Dendritic cell treated with granulocyte-macrophage colony-stimulating factor and Interleukin-4, amounts not matched to agents 40 ng/mL and 50 ng/mL, for 4 days (primary cell): ENCODE measurements around the gene FOXN3.
A peak's percentile ranks its signal among the peaks of the same experiment; 100 is the strongest.
"Not testable (repeated sequence)": the region's sequence is repeated elsewhere in the genome, so short reads cannot be mapped to it uniquely, and the experiment has no call there.

Experiments used
- H3K27ac Mint-ChIP-seq: one replicate; pipeline ENCODE4 v1.8.0; 2022; ENCODE audit warnings: mild to moderate bottlenecking, mixed read lengths
- H3K27me3 Mint-ChIP-seq: one replicate; pipeline ENCODE4 v1.8.0; 2022; ENCODE audit warnings: mild to moderate bottlenecking, mixed read lengths
- H3K36me3 Mint-ChIP-seq: one replicate; pipeline ENCODE4 v1.8.0; 2022; ENCODE audit warnings: low read depth, mixed read lengths
- H3K4me1 Mint-ChIP-seq: one replicate; pipeline ENCODE4 v1.8.0; 2022; ENCODE audit warnings: low read depth, mixed read lengths
- H3K4me3 Mint-ChIP-seq: one replicate; pipeline ENCODE4 v1.8.0; 2022; ENCODE audit warnings: mild to moderate bottlenecking, moderate library complexity, mixed read lengths
- H3K9me3 Mint-ChIP-seq: one replicate; pipeline ENCODE4 v1.8.0; 2022; ENCODE audit warnings: mixed read lengths
- intact Hi-C: fragments of 100-400 bp; cut with micrococcal nuclease; formaldehyde crosslinking; loops from one replicate; pipeline ENCODE4 v1.15.0; 2022

The FOXN3 gene

GRCh38 chr14:89308232-89308959 is 108.6 kb downstream of the FOXN3 start:
- Mint-ChIP-seq H3K4me3 (peak overlapping the region; percentile 42), H3K4me1 (peaks cover 62% of the 10 kb centered on the region), H3K27me3 (no peaks in the 10 kb centered on the region), H3K27ac (peak overlapping the region; percentile 83), H3K36me3 (peaks cover 31% of the 10 kb centered on the region), H3K9me3 (no peaks in the 10 kb centered on the region)
- intact Hi-C loops, result no loop called here

GRCh38 chr14:89307409-89307808 is 109.6 kb downstream of the FOXN3 start:
- Mint-ChIP-seq H3K27ac (peak overlapping the region; percentile 83), H3K4me3 (no peak overlapping the region)
- intact Hi-C loops, result no loop called here

GRCh38 chr14:89304972-89305703 is 111.9 kb downstream of the FOXN3 start:
- Mint-ChIP-seq H3K4me3 (peak overlapping the region; percentile 20), H3K4me1 (peaks cover 78% of the 10 kb centered on the region), H3K27me3 (no peaks in the 10 kb centered on the region), H3K9me3 (no peaks in the 10 kb centered on the region), H3K36me3 (peaks cover 40% of the 10 kb centered on the region), H3K27ac (peak overlapping the region; percentile 96)
- intact Hi-C loops, result loop anchor here (1.0 to 5.0 kb wide), 2 partner anchors 60 to 112 kb away; partner anchors contain the start of gene FOXN3

More at GRCh38 chr14:89307409-89307808, 109.6 kb downstream of the FOXN3 start:
- peaks cover 35% of the 10 kb centered on the region for H3K36me3 Mint-ChIP-seq
- no peaks in the 10 kb centered on the region for H3K9me3 Mint-ChIP-seq
- H3K27me3 Mint-ChIP-seq, result no peaks in the 10 kb centered on the region
- H3K4me1 Mint-ChIP-seq, result peaks cover 72% of the 10 kb centered on the region

GRCh38 chr14:89304561-89304960 is 112.5 kb downstream of the FOXN3 start:
- peak overlapping the region; percentile 78 for H3K4me3 Mint-ChIP-seq
- intact Hi-C loops, result loop anchor here (5.0 kb wide), 1 partner anchor 113 kb away; the partner anchor contains the start of gene FOXN3
- no peaks in the 10 kb centered on the region for H3K27me3 Mint-ChIP-seq
- no peaks in the 10 kb centered on the region for H3K9me3 Mint-ChIP-seq
- peak overlapping the region; percentile 96 for H3K27ac Mint-ChIP-seq
- H3K36me3 Mint-ChIP-seq, result peaks cover 36% of the 10 kb centered on the region
- H3K4me1 Mint-ChIP-seq, result peaks cover 72% of the 10 kb centered on the region

- intact Hi-C loops, result loop anchor here (5.0 kb wide), 1 partner anchor 114 kb away; the partner anchor contains the start of gene FOXN3
- Mint-ChIP-seq H3K4me1 (peaks cover 64% of the 10 kb centered on the region), H3K9me3 (no peaks in the 10 kb centered on the region), H3K36me3 (peaks cover 41% of the 10 kb centered on the region), H3K27ac (peak overlapping the region; percentile 96), H3K27me3 (no peaks in the 10 kb centered on the region), H3K4me3 (peak overlapping the region; percentile 78)
Observed at GRCh38 chr14:89303456-89304435, 113.3 kb downstream of the FOXN3 start.

- intact Hi-C loops, result loop anchor here (5.0 kb wide), 1 partner anchor 115 kb away; the partner anchor contains the start of gene FOXN3
- peak overlapping the region; percentile 96 for H3K27ac Mint-ChIP-seq
- H3K4me3 Mint-ChIP-seq, result no peak overlapping the region
- no peaks in the 10 kb centered on the region for H3K27me3 Mint-ChIP-seq
- no peaks in the 10 kb centered on the region for H3K9me3 Mint-ChIP-seq
- H3K36me3 Mint-ChIP-seq, result peaks cover 31% of the 10 kb centered on the region
- peaks cover 51% of the 10 kb centered on the region for H3K4me1 Mint-ChIP-seq
Observed at GRCh38 chr14:89302396-89302950, 114.6 kb downstream of the FOXN3 start.

GRCh38 chr14:89299587-89299986 is 117.4 kb downstream of the FOXN3 start:
- Mint-ChIP-seq H3K4me3 (no peak overlapping the region), H3K27me3 (no peaks in the 10 kb centered on the region), H3K9me3 (no peaks in the 10 kb centered on the region), H3K27ac (no peak overlapping the region), H3K4me1 (peaks cover 45% of the 10 kb centered on the region), H3K36me3 (peaks cover 43% of the 10 kb centered on the region)
- intact Hi-C loops, result no loop called here

- intact Hi-C loops, result no loop called here
- no peaks in the 10 kb centered on the region for H3K27me3 Mint-ChIP-seq
- H3K4me1 Mint-ChIP-seq, result peaks cover 45% of the 10 kb centered on the region
- no peak overlapping the region for H3K4me3 Mint-ChIP-seq
- peaks cover 42% of the 10 kb centered on the region for H3K36me3 Mint-ChIP-seq
- no peak overlapping the region for H3K27ac Mint-ChIP-seq
- no peaks in the 10 kb centered on the region for H3K9me3 Mint-ChIP-seq
Observed at GRCh38 chr14:89298056-89298834, 118.8 kb downstream of the FOXN3 start.

- no peaks in the 10 kb centered on the region for H3K27me3 Mint-ChIP-seq
- no peak overlapping the region for H3K27ac Mint-ChIP-seq
- peaks cover 45% of the 10 kb centered on the region for H3K4me1 Mint-ChIP-seq
- intact Hi-C loops, result no loop called here
- no peaks in the 10 kb centered on the region for H3K9me3 Mint-ChIP-seq
- peaks cover 46% of the 10 kb centered on the region for H3K36me3 Mint-ChIP-seq
- H3K4me3 Mint-ChIP-seq, result no peak overlapping the region
Observed at GRCh38 chr14:89296281-89296745, 120.7 kb downstream of the FOXN3 start.

GRCh38 chr14:89294872-89295271 is 122.2 kb downstream of the FOXN3 start:
- peaks cover 59% of the 10 kb centered on the region for H3K4me1 Mint-ChIP-seq
- H3K27me3 Mint-ChIP-seq, result no peaks in the 10 kb centered on the region
- no peak overlapping the region for H3K4me3 Mint-ChIP-seq
- intact Hi-C loops, result no loop called here
- no peaks in the 10 kb centered on the region for H3K9me3 Mint-ChIP-seq
- H3K36me3 Mint-ChIP-seq, result peaks cover 61% of the 10 kb centered on the region
- H3K27ac Mint-ChIP-seq, result peak overlapping the region; percentile 63

GRCh38 chr14:89294469-89294868 is 122.6 kb downstream of the FOXN3 start:
- Mint-ChIP-seq H3K36me3 (peaks cover 59% of the 10 kb centered on the region), H3K27ac (peak overlapping the region; percentile 71), H3K4me1 (peaks cover 60% of the 10 kb centered on the region)
- H3K4me3 Mint-ChIP-seq, H3K27me3 Mint-ChIP-seq, H3K9me3 Mint-ChIP-seq, intact Hi-C loops: not testable (repeated sequence)

GRCh38 chr14:89294060-89294459 is 123.0 kb downstream of the FOXN3 start:
- no peaks in the 10 kb centered on the region for H3K9me3 Mint-ChIP-seq
- peak overlapping the region; percentile 71 for H3K27ac Mint-ChIP-seq
- peaks cover 56% of the 10 kb centered on the region for H3K36me3 Mint-ChIP-seq
- intact Hi-C loops, result no loop called here
- no peaks in the 10 kb centered on the region for H3K27me3 Mint-ChIP-seq
- H3K4me3 Mint-ChIP-seq, result no peak overlapping the region
- peaks cover 60% of the 10 kb centered on the region for H3K4me1 Mint-ChIP-seq
